Heart right ventricle (tissue), 16 donors: ENCODE measurements around the gene KCNMB1. TPM values are rescaled to one million over a fixed set of nuclear protein-coding genes. Genes with fewer than 3 reads are reported as not detected.

Experiments
- ATAC-seq, 8 donors: fragments of 200-7000 bp; cut with Tn5 transposase; one replicate each; pipeline ENCODE4 v1.9.1; 2020; ENCODE audit warnings: mild to moderate bottlenecking in 8 of 8, moderate library complexity in 8 of 8, moderate number of reproducible peaks in 1 of 8
- DNase-seq, 2 donors: peaks; one replicate each; pipeline ENCODE4 v3.0.0-alpha.2; 2020
- H3K27ac ChIP-seq, 10 donors: fragments of 200-600 bp; sonication (generic) in 2 of 10; one replicate each; pipeline versions ENCODE4 v1.5.0 to v1.8.0; 2020 to 2022; ENCODE audit warnings: mild to moderate bottlenecking in 3 of 10
- H3K27me3 ChIP-seq, 7 donors: fragments of 200-600 bp; one replicate each; pipeline ENCODE4 v1.8.0; 2021 to 2022; ENCODE audit warnings: mild to moderate bottlenecking in 2 of 7
- H3K36me3 ChIP-seq, 9 donors: fragments of 200-600 bp; sonication (generic) in 1 of 9; one replicate each; pipeline versions ENCODE4 v1.5.0 to v1.8.0; 2020 to 2022; ENCODE audit warnings: mild to moderate bottlenecking in 2 of 9
- H3K4me1 ChIP-seq, 9 donors: fragments of 200-600 bp; sonication (generic) in 1 of 9; one replicate each; pipeline versions ENCODE4 v1.5.0 to v1.8.0; 2020 to 2022; ENCODE audit warnings: mild to moderate bottlenecking in 4 of 9
- H3K4me3 ChIP-seq, 10 donors: fragments of 200-600 bp; sonication (generic) in 2 of 10; one replicate each; pipeline versions ENCODE4 v1.5.0 to v1.8.0; 2020 to 2022; ENCODE audit warnings: mild to moderate bottlenecking in 7 of 10, moderate library complexity in 2 of 10
- H3K9me3 ChIP-seq, 11 donors: fragments of 200-600 bp in 10 of 11; sonication (generic) in 2 of 11; one replicate each; pipeline versions ENCODE4 v1.5.0 to v1.8.0; 2013 to 2022; ENCODE audit warnings: mild to moderate bottlenecking in 2 of 11, control low read depth in 1 of 11, moderate library complexity in 1 of 11
- WGBS, 2 donors: extraction: QIAGEN DNeasy Blood & Tissue Kit; methylation state at CpG; one replicate each; pipeline ENCODE4 v1.1.7; 2013; ENCODE audit warnings: inconsistent platforms in 1 of 2; 5-methylcytosine and 5-hydroxymethylcytosine counted together
- intact Hi-C, 10 donors: fragments of 100-400 bp; cut with DNase I; formaldehyde crosslinking; loops; one replicate each; pipeline versions ENCODE4 v1.11.1 to v1.14.2; 2022
- polyA plus RNA-seq, 2 donors: library from polyadenylated mRNA; stranded (reverse); fragments of 200-250 nt; gene quantifications; one replicate each; pipeline ENCODE4 v1.2.3, GENCODE V29; 2013
- total RNA-seq, 10 donors: library from RNA; stranded (reverse); fragmentation: NEBNext Ultra II Directional in 3 of 10; extraction: Animal tissue kit (Norgen Biotek cat#: 25700) in 3 of 10; gene quantifications; one replicate each; pipeline versions ENCODE4 v1.2.1 to v1.2.4, GENCODE V29; 2021 to 2023
- TF ChIP-seq, protein P1 (sequence below), 9 donors: fragments of 200-600 bp; sonication (generic) in 2 of 9; IDR thresholded peaks; one replicate each; pipeline versions ENCODE4 v1.5.0 to v1.8.0; 2021 to 2022; ENCODE audit warnings: antibody characterized with exemption in 9 of 9, mild to moderate bottlenecking in 5 of 9, moderate library complexity in 1 of 9
- donor health status: Arrhythmogenic right ventricular cardiomyopathy.
- donor health status: ischemic (EF 13 %, LVEDD 7.1; RV severe dilation, severe dysfunction).
- donor health status: healthy with polysubstance abuse.
- donor health status: DM: no; HTN: yes; CAD: no.
- donor health status: DM: no; HTN: no; CAD: no.
- donor health status: ischemic (EF 25% LVEDD 6.9; RV normal size, moderate dysfunction).
- donor health status: ischemic (EF 25% LVEDD 5.7; RV mildly dilated, moderate dysfunction).
- donor health status: healthy.
- donor health status: DM: yes; HTN: yes; CAD: no.
- donor health status: Ischemic cardiomyopathy.
- donor health status: ischemic (EF 35%, LVEDD 5.7; RV mildly dilated, moderate dysfunction).
- donor health status: nonischemic (EF 11% LVEDD 7.7; RV severe dilation, severe dysfunction).
- donor health status: DM: yes; HTN: yes; CAD: no.
- donor health status: PGD.
- donor health status: ischemic (EF 29% LVEDD 5.4; RV normal size, mild dysfunction).
- donor health status: nonischemic (EF 23%, LVEDD 6.1; RV moderate dilation, normal function).

The KCNMB1 gene
- total and polyA plus RNA-seq, 12 donors = 0.90 to 2.8 (median 1.2) TPM

DNA sequence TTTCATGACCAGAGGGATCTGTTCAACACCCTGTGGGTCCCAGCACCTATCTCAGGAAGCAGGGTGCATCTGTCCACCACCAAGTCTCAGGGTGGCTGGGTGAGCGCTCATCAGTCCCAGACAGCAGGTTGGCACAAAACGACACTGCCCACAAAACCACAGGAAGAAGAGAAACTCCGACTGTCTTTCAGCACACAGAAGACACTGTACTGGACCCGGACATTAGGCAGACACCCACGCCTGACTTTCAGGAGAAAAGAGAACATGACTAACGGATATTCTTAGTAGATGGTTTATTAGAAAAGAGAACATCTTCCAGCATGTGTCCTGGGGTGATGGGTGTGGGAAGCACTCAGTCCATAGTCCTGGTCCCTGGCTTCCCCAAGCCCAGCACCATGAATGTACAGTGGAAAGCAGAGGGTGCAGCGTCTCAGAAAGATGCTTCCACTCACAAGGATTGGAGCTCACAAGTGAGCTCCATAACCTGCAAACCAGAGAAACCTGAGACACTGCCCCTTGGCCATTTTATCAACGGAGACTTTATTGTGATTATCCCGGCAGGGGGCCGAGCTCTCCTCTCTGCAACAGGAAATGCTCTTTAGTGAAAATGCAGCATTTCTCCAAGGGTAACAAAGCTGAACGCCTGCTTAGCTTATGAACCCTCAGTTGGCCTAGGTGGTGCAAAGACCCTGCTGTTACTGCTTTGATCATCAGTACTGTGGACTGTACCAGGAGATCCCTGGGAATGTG lies 55.8 kb downstream of the KCNMB1 start:
- TF ChIP-seq, protein P1, sequence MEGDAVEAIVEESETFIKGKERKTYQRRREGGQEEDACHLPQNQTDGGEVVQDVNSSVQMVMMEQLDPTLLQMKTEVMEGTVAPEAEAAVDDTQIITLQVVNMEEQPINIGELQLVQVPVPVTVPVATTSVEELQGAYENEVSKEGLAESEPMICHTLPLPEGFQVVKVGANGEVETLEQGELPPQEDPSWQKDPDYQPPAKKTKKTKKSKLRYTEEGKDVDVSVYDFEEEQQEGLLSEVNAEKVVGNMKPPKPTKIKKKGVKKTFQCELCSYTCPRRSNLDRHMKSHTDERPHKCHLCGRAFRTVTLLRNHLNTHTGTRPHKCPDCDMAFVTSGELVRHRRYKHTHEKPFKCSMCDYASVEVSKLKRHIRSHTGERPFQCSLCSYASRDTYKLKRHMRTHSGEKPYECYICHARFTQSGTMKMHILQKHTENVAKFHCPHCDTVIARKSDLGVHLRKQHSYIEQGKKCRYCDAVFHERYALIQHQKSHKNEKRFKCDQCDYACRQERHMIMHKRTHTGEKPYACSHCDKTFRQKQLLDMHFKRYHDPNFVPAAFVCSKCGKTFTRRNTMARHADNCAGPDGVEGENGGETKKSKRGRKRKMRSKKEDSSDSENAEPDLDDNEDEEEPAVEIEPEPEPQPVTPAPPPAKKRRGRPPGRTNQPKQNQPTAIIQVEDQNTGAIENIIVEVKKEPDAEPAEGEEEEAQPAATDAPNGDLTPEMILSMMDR (IDR thresholded peaks at IDR 0.05) = no peak
- H3K27ac ChIP-seq = peak overlapping the region in 3 of 10 donors; percentile 75 to 92 (median 81)

DNA sequence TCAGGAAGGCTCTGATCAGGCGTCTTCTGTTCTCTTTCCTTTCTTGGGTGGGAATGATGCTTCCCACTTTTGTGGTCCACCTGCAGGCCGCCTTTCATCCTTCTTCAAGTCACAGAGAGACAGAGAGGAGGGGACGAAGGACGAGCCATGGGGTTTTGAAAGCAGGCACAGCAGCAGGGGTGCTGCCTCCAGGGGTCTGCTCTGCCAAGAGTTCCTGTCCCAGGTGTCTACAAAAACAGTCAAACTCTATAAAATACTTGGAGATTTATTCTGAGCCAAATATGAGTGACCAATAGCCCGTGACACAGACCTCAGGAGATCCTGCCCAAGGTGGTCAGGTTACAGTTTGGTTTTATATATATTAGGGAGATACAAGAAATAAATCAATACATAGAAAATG lies 57.1 kb downstream of the KCNMB1 start:
- ATAC-seq (no peak), DNase-seq (no peak)
- intact Hi-C loops = loop anchor here in 2 of 10 donors (5.0 kb wide), 2 partner anchors 35 to 105 kb away; partner anchors contain the start of gene LCP2 (in 1 of the 2)
- H3K4me1 ChIP-seq = peaks cover 6 to 95% (median 16%) of the 10 kb centered on the region in 9 donors
- 95 to 98% methylated on average over 5 of the region's 5 CpGs for WGBS, 2 donors
- no peaks in the 10 kb centered on the region for H3K27me3 ChIP-seq
- peak overlapping the region in 8 of 10 donors; percentile 33 to 92 (median 77) for H3K27ac ChIP-seq
- no peaks in the 10 kb centered on the region for H3K36me3 ChIP-seq
- TF ChIP-seq, protein P1 (IDR thresholded peaks at IDR 0.05) = no peak
- no peak overlapping the region for H3K4me3 ChIP-seq
- no peaks in the 10 kb centered on the region for H3K9me3 ChIP-seq

More for the DNA sequence above, 55.8 kb downstream of the KCNMB1 start:
- Histone ChIP-seq H3K4me3 (peak overlapping the region in 1 of 10 donors; percentile 3), H3K9me3 (no peaks in the 10 kb centered on the region), H3K4me1 (peaks cover 6 to 93% (median 16%) of the 10 kb centered on the region in 9 donors), H3K36me3 (no peaks in the 10 kb centered on the region), H3K27me3 (no peaks in the 10 kb centered on the region)
- intact Hi-C loops = loop anchor here in 2 of 10 donors (5.0 kb wide), 2 partner anchors 36 to 106 kb away; partner anchors contain the start of gene LCP2 (in 1 of the 2)
- ATAC-seq (peak in 2 of 8 donors; percentile 9 to 15), DNase-seq (no peak)
- 67 to 68% methylated on average over 11 of the region's 11 CpGs for WGBS, 2 donors

DNA sequence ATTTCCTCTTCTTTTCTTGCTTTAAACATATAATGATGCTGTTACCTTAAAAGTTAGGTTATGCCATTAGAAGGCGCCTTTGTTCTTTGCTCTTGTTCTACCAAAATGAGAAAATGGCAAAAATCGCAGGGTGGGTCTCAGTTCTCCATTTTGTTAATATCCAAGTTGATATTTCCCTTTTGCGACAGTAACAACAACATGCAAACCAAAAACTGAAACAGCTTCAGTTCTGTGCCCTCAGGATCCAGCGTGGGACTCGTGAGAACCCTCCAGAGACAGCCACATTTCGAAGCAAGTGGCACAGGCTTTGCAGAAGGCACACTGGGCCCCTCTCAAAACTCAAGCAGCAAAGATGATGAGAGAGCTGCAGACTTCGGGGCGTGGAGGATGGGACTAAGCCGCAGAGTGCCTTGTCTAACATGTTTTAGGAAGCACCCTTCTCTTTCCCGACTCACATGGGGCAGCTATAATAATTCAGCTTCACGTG lies 58.6 kb downstream of the KCNMB1 start:
- peak overlapping the region in 4 of 10 donors; percentile 5 to 26 (median 12) for H3K4me3 ChIP-seq

GRCh38 chr5:170329524-170329923 lies 59.6 kb downstream of the KCNMB1 start:
- no peaks in the 10 kb centered on the region for H3K36me3 ChIP-seq
- ATAC-seq (no peak), DNase-seq (no peak)
- intact Hi-C loops = loop anchor here in 1 of 10 donors (5.0 kb wide), 1 partner anchor 42 kb away; no protein-coding TSS in a partner anchor
- 82 to 83% methylated on average over 3 of the region's 3 CpGs for WGBS, 2 donors
- peak overlapping the region in 2 of 10 donors; percentile 80 to 92 for H3K27ac ChIP-seq
- H3K9me3 ChIP-seq = no peaks in the 10 kb centered on the region
- no peaks in the 10 kb centered on the region for H3K27me3 ChIP-seq
- TF ChIP-seq, protein P1 (IDR thresholded peaks at IDR 0.05) = no peak
- no peak overlapping the region for H3K4me3 ChIP-seq
- H3K4me1 ChIP-seq = peaks cover 6 to 77% (median 16%) of the 10 kb centered on the region in 9 donors

More for the DNA sequence above, 58.6 kb downstream of the KCNMB1 start:
- intact Hi-C loops = loop anchor here in 2 of 10 donors (5.0 kb wide), 2 partner anchors 33 to 103 kb away; partner anchors contain the start of gene LCP2 (in 1 of the 2)
- H3K4me1 ChIP-seq = peaks cover 6 to 87% (median 16%) of the 10 kb centered on the region in 9 donors
- H3K36me3 ChIP-seq = no peaks in the 10 kb centered on the region
- ATAC-seq (peak in 4 of 8 donors; percentile 2 to 16 (median 12)), DNase-seq (no peak)
- H3K27me3 ChIP-seq = no peaks in the 10 kb centered on the region
- peak overlapping the region in 9 of 10 donors; percentile 60 to 92 (median 70) for H3K27ac ChIP-seq
- 78 to 82% methylated on average over 11 of the region's 11 CpGs for WGBS, 2 donors
- TF ChIP-seq, protein P1 (IDR thresholded peaks at IDR 0.05) = no peak
- H3K9me3 ChIP-seq = no peaks in the 10 kb centered on the region
